ENCODE measurements around the gene CRABP1. TPM values are rescaled to one million over a fixed set of nuclear protein-coding genes. Genes with fewer than 3 reads are reported as not detected.
A peak's percentile ranks its signal among the peaks of the same experiment; 100 is the strongest.

The CRABP1 gene
- polyA plus RNA-seq, 3 donors: not detected

- Histone ChIP-seq H3K9ac (ENCODE audit: insufficient read depth, low read length, poor library complexity, severe bottlenecking) (no peak overlapping the region), H3K9me3 (replicated peaks in 1 of 2; ENCODE audit: control insufficient read depth in 1 of 2, insufficient read depth in 1 of 2, low read length in 2 of 2) (peaks cover 0 to 6% of the 10 kb centered on the region in 2 donors), H3K27me3 (ENCODE audit: control insufficient read depth in 2 of 2, insufficient read depth in 2 of 2, low read length in 2 of 2) (no peaks in the 10 kb centered on the region), H3K4me2 (replicated peaks; ENCODE audit: extremely low read depth, low read length, poor library complexity, severe bottlenecking) (peak overlapping the region; percentile 20), H3K4me3 (replicated peaks in 1 of 3; ENCODE audit: low read depth in 2 of 3, low read length in 3 of 3) (peak overlapping the region in 1 of 3 experiments; percentile 34), H4K20me1 (ENCODE audit: insufficient read depth, low read length) (no peaks in the 10 kb centered on the region), H3K27ac (ENCODE audit: low read depth in 1 of 2, low read length in 2 of 2) (peak overlapping the region; percentile 82 to 89), H3K79me2 (ENCODE audit: insufficient read depth, low read length) (peaks cover 23% of the 10 kb centered on the region), H3K4me1 (ENCODE audit: control insufficient read depth in 1 of 2, insufficient read depth in 2 of 2, low read length in 2 of 2) (peaks cover 53 to 61% of the 10 kb centered on the region in 2 donors), H3K36me3 (replicated peaks in 1 of 2; ENCODE audit: control insufficient read depth in 1 of 2, insufficient read depth in 2 of 2, low read length in 2 of 2) (no peaks in the 10 kb centered on the region), H2AFZ (ENCODE audit: insufficient read depth, low read depth, low read length, poor library complexity, severe bottlenecking) (peak overlapping the region; percentile 52)
- intact Hi-C loops (cut with micrococcal nuclease): loop anchor here in 1 of 2 donors (5.0 to 10.0 kb wide), 2 partner anchors 135 to 573 kb away; partner anchors contain the start of genes IREB2 and MORF4L1
- no CpG with 5 or more reads among the region's 3 CpGs for WGBS (ENCODE audit: insufficient coverage)
- peaks cover 0 to 5% (median 0%) of the 10 kb centered on the region in 7 donors for H3K9me3 Mint-ChIP-seq
- peaks cover 51% of the 10 kb centered on the region for H3K4me1 Mint-ChIP-seq
- no peak for TF ChIP-seq CTCF (IDR thresholded peaks at IDR 0.05)
- no peaks in the 10 kb centered on the region for H3K36me3 Mint-ChIP-seq
- peak; percentile 20 to 55 (median 51) for DNase-seq
- H3K27ac Mint-ChIP-seq: peak overlapping the region; percentile 77 to 97 (median 95)
- peaks cover 0 to 2% (median 0%) of the 10 kb centered on the region in 3 donors for H3K27me3 Mint-ChIP-seq (ENCODE audit: low read depth in 3 of 3)
- H3K4me3 Mint-ChIP-seq: no peak overlapping the region
Measured at GRCh38 chr15:78301828-78302227, 38.3 kb upstream of the CRABP1 start.

DNA sequence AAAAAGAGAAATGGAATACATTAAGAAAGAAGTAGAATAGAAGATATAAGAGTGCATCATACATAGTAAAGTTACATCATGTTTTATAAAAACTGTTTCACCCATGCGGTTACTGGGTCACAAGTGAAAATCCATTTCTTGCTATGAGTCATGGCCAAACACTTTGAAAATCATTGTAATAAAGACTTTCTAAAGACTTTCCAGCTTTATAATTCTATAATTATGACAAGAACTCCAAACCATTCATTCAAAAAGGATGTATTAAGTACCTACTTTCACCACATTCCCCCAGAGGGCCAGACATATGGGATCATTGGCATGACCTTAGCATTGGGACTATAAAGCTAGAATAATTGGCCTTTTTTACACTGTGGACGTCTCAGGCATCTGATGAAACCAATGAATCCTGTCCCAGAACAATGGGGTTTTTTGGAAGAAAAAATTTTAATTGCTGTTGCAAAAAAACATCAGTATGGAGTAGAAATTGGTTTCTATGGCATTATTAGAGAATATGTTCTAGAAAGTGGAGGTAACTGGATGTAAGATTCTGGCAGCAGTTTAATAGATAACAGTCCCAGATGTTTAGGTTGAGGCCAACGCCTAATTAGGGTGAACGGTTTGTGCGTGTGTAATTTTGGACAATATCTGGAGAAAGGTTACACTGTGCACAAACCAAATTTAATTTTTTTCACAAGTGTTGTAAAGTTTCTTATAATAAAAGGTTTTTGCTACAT lies 37.4 kb upstream of the CRABP1 start:
- Histone ChIP-seq H3K9ac (ENCODE audit: insufficient read depth, low read length, poor library complexity, severe bottlenecking) (no peak overlapping the region), H3K4me1 (ENCODE audit: control insufficient read depth in 1 of 2, insufficient read depth in 2 of 2, low read length in 2 of 2) (peaks cover 62 to 69% of the 10 kb centered on the region in 2 donors), H3K36me3 (replicated peaks in 1 of 2; ENCODE audit: control insufficient read depth in 1 of 2, insufficient read depth in 2 of 2, low read length in 2 of 2) (no peaks in the 10 kb centered on the region), H3K4me3 (replicated peaks in 1 of 3; ENCODE audit: low read depth in 2 of 3, low read length in 3 of 3) (no peak overlapping the region), H3K27ac (ENCODE audit: low read depth in 1 of 2, low read length in 2 of 2) (peak overlapping the region in 1 of 2 donors; percentile 82), H2AFZ (ENCODE audit: insufficient read depth, low read depth, low read length, poor library complexity, severe bottlenecking) (no peak overlapping the region), H3K79me2 (ENCODE audit: insufficient read depth, low read length) (peaks cover 13% of the 10 kb centered on the region), H3K27me3 (ENCODE audit: control insufficient read depth in 2 of 2, insufficient read depth in 2 of 2, low read length in 2 of 2) (no peaks in the 10 kb centered on the region), H4K20me1 (ENCODE audit: insufficient read depth, low read length) (no peaks in the 10 kb centered on the region), H3K9me3 (replicated peaks in 1 of 2; ENCODE audit: control insufficient read depth in 1 of 2, insufficient read depth in 1 of 2, low read length in 2 of 2) (peaks cover 0 to 6% of the 10 kb centered on the region in 2 donors), H3K4me2 (replicated peaks; ENCODE audit: extremely low read depth, low read length, poor library complexity, severe bottlenecking) (no peak overlapping the region)
- Mint-ChIP-seq H3K36me3 (no peaks in the 10 kb centered on the region), H3K27ac (peak overlapping the region; percentile 82 to 95 (median 90)), H3K27me3 (ENCODE audit: low read depth in 3 of 3) (peaks cover 0 to 2% (median 0%) of the 10 kb centered on the region in 3 donors), H3K4me3 (no peak overlapping the region), H3K9me3 (peaks cover 0 to 5% (median 0%) of the 10 kb centered on the region in 7 donors), H3K4me1 (peaks cover 57% of the 10 kb centered on the region)
- WGBS (ENCODE audit: insufficient coverage): no CpG with 5 or more reads among the region's 5 CpGs
- intact Hi-C loops (cut with micrococcal nuclease): loop anchor here in 1 of 2 donors (5.0 to 10.0 kb wide), 2 partner anchors 135 to 572 kb away; partner anchors contain the start of genes IREB2 and MORF4L1
- DNase-seq: peak; percentile 57 to 82 (median 58)
- no peak for TF ChIP-seq CTCF (IDR thresholded peaks at IDR 0.05)
